ENCODE results near the gene WFDC8.
"Not testable (repeated sequence)": the region's sequence is repeated elsewhere in the genome, so short reads cannot be mapped to it uniquely, and the experiment has no call there.

The WFDC8 gene

GRCh38 chr20:45579184-45579583 lies at the start of gene WFDC8:
Gene WFDC8 (minus strand): TSS chr20:45579284. CDS start chr20:45579247, 37 bp downstream.
- no peak for DNase-seq (ENCODE audit: low read depth)

DNA sequence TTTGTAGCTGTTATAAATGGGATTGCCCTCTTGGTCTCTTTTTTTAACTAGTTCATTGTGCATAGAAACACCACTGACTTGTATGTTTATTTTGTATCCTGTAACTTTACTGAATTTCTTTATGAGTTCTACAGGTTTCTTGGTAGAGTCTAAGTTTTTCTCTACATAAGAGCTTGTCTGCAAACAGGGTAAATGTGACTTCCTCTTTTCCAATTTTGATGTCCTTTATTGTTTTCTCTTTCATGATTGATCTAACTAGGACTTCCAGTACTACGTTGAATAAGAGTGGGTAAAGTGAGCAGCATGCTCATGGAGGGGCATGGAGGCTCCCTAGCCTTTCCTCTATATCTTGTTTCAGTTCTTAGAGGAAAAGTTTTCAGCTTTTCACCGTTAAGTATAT lies 47.5 kb upstream of the WFDC8 start:
- DNase-seq (ENCODE audit: low read depth) = no peak

DNA sequence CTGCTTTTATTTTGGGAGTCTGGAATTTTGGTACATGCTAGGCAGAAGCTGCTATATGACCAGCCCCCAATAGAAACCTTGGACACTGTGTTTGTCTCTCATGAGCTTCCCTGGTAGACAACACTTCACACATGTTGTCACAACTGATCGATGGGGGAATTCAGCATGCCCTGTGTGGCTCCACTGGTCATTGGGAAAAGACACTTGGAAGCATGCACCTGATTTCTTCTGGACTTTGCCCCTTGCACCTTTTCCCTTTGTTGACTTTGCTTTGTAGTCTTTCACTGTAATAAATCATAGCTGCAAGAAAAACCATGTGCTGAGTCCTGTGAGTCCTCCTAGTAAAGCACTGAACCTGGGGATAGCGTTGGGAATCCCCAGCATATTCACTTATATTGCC lies 42.5 kb upstream of the WFDC8 start:
- no peak for DNase-seq (ENCODE audit: low read depth)

DNA sequence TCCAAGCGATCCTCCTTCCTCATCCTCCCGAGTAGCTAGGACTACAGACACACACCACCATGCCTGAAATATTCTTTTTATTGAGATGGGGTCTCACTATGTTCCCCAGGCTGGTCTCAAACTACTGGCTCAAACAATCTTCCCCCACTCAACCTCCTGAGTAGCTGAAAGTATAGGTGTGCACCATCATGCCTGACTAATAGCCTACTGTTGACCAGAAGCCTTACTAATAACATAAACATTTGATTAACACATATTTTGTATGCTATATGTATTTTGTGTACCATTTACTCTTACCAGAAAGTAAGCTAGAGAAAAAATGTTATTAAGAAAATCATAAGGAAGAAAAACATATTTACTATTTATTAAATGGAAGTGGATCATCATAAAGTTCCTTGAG lies 38.5 kb upstream of the WFDC8 start:
- no peak for DNase-seq (ENCODE audit: low read depth)

DNA sequence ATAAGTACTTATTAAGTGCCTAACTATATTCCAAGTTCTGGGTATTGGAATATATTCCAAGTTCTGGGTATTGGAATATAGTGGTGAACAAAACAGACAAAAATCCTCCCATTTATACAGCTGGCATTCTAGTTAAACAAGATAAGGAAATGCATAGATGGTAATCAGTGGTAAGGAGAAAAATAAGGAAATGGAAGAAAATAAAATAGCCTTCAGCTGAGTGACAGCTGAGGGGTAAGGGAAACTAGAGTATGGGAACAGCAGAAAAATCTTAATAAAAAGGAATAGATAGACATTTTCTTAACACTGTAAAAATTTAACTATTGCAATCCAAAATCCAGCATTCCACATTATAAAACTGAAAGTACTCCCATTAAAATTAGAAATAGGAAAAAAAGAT lies 33.2 kb upstream of the WFDC8 start:
- DNase-seq (ENCODE audit: low read depth) = no peak

- DNase-seq (ENCODE audit: low read depth) = peak; percentile 49
Observed at GRCh38 chr20:45611054-45611453, 32.0 kb upstream of the WFDC8 start.

GRCh38 chr20:45607810-45608209 lies 28.7 kb upstream of the WFDC8 start:
- no peak for DNase-seq (ENCODE audit: low read depth)

GRCh38 chr20:45595235-45595634 lies 16.2 kb upstream of the WFDC8 start:
- no peak for DNase-seq (ENCODE audit: low read depth)

DNA sequence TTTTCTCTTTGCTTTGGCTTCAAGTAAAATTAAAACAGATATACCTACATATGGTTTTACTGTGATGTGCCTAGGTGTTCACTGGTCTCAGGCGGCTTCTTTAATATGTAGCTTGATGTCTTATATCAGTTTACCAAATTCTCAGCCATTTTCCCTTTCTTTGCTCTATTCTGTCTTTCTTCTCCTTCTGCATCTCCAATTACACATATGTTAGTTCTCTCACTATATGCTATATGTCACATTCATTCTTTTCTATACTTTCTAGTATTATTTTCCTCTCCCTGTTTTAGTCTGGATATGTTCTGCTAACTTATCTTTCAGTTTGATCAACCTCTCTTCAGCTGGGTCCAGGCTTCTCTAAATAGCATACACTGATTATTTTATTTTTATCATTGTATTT lies 14.4 kb upstream of the WFDC8 start:
- no peak for DNase-seq (ENCODE audit: low read depth)

GRCh38 chr20:45592574-45593189 lies 13.6 kb upstream of the WFDC8 start:
- DNase-seq (ENCODE audit: low read depth) = no peak

DNA sequence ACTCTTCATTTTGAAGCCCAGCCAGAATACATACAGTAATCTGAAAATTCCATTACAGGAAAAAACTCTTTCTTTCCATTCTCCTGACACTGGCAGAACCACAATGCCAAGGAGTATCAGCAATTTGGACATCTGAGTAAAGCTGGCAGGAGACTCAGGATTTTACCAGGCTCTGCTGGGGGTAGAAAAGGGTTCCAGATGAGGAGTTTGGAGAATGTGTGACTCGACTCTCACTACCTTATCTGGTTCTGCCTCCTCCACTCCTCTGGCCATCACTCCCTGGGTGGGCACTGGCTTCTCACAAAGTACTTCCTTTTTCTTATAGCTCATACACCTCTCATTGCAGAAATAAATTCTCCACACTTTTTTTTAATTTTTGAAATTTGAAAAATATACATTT lies 10.6 kb upstream of the WFDC8 start:
- no peak for DNase-seq (ENCODE audit: low read depth)

- DNase-seq (ENCODE audit: low read depth) = no peak
Observed at GRCh38 chr20:45588800-45589199, 9.7 kb upstream of the WFDC8 start.

GRCh38 chr20:45585986-45586385 lies 6.9 kb upstream of the WFDC8 start:
- DNase-seq (ENCODE audit: low read depth) = not testable (repeated sequence)

DNA sequence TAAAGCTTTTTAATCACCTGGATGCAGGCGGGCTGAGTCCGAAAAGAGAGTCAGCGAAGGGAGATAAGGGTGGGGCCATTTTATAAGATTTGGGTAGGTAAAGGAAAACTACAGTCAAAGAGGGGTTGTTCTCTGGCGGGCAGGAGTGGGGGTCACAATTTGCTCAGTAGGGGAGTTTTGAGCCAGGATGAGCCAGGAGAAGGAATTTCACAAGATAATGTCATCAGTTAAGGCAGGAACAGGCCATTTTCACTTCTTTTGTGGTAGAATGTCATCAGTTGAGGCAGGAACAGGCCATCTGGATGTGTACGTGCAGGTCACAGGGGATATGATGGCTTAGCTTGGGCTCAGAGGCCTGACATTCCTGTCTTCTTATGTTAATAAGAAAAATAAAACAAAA lies 5.2 kb upstream of the WFDC8 start:
- DNase-seq (ENCODE audit: low read depth) = not testable (repeated sequence)

GRCh38 chr20:45583502-45583901 lies 4.4 kb upstream of the WFDC8 start:
- DNase-seq (ENCODE audit: low read depth) = no peak

GRCh38 chr20:45581702-45582101 lies 2.6 kb upstream of the WFDC8 start:
- DNase-seq (ENCODE audit: low read depth) = no peak

GRCh38 chr20:45578231-45578630 lies 853 bp downstream of the WFDC8 start:
- no peak for DNase-seq (ENCODE audit: low read depth)

- DNase-seq (ENCODE audit: low read depth) = no peak
Observed at GRCh38 chr20:45576995-45577394, 2.1 kb downstream of the WFDC8 start.

DNA sequence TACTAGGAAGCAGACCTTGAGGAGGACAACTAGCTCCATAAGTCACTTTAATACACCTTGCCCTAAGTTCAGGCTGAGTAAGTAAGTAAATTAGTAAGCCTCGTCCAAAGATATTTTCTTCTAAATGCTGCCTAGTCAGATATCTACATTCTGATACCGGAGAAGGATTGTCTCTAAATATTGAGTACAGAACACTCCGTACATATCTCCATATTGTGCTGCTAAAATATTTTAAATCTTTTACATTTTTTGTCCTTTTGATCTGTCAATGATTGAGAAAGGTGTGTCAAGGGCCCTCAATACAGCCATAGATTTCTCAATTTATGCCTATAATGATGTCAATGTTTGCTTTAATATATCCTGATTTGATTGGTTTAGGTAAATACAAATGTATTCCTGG lies 3.2 kb downstream of the WFDC8 start:
- no peak for DNase-seq (ENCODE audit: low read depth)

GRCh38 chr20:45569650-45570049 lies 9.4 kb downstream of the WFDC8 start:
- DNase-seq (ENCODE audit: low read depth) = not testable (repeated sequence)

GRCh38 chr20:45564760-45565276 lies 14.3 kb downstream of the WFDC8 start:
- no peak for DNase-seq (ENCODE audit: low read depth)

DNA sequence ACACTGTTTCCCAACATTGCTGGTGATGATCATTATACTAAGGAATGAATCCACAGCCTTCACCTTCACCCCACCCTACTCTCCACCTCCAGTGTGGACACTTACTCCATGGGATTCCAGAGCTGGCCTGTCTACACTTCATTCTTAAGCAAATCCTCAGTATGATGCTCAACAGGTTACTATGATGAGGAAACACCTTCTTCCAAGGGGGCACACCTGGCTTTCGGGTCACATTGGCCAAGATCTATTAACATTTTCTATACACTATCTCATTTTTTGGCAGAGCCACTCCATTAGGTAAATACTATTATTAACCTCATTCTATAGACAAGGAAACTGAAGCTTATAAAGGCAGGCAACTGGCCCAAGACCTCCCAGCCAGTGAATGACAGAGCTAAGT lies 23.9 kb downstream of the WFDC8 start:
- no peak for DNase-seq (ENCODE audit: low read depth)

GRCh38 chr20:45552456-45552855 lies 26.6 kb downstream of the WFDC8 start:
- DNase-seq (ENCODE audit: low read depth) = no peak

- no peak for DNase-seq (ENCODE audit: low read depth)
Observed at GRCh38 chr20:45550765-45551164, 28.3 kb downstream of the WFDC8 start.
